Suprapubic skin (tissue), 3 donors: ENCODE measurements around the gene RPS6KB1.

Experiments used
- POLR2A ChIP-seq, 2 donors: fragments of 450-650 bp; IDR thresholded peaks; one replicate each; pipeline ENCODE4 v1.6.1; 2017; ENCODE audit warnings: antibody characterized with exemption in 2 of 2, mild to moderate bottlenecking in 2 of 2, moderate library complexity in 2 of 2
- TF ChIP-seq, protein P1 (sequence below), 2 donors: fragments of 200-600 bp in 1 of 2; fragments of 450-650 bp in 1 of 2; sonication (generic) in 1 of 2; IDR thresholded peaks; one replicate each; pipeline ENCODE4 v1.5.1; 2016 to 2019; ENCODE audit warnings: antibody characterized with exemption in 2 of 2, mild to moderate bottlenecking in 1 of 2, moderate library complexity in 1 of 2

DNA sequence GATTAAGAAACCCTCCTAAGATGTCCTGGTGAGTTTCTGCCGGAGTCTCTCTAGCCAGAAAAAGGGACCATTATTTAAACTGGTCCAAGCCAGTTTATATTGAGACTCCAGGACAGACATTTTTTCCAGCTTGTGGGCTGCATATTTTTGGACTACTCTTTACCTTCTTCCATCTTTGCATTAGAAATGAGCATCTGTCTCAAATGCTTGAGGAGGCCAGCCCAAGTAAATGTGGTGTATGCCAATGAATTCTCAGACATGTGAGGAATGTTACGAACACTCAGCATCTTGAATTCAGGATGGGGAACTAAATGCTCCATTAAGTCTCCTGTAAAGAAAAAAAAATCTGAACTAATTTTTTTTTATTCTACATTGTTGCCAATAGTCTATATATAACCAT, 18.5 kb upstream of the RPS6KB1 start:
- TF ChIP-seq, protein P1, sequence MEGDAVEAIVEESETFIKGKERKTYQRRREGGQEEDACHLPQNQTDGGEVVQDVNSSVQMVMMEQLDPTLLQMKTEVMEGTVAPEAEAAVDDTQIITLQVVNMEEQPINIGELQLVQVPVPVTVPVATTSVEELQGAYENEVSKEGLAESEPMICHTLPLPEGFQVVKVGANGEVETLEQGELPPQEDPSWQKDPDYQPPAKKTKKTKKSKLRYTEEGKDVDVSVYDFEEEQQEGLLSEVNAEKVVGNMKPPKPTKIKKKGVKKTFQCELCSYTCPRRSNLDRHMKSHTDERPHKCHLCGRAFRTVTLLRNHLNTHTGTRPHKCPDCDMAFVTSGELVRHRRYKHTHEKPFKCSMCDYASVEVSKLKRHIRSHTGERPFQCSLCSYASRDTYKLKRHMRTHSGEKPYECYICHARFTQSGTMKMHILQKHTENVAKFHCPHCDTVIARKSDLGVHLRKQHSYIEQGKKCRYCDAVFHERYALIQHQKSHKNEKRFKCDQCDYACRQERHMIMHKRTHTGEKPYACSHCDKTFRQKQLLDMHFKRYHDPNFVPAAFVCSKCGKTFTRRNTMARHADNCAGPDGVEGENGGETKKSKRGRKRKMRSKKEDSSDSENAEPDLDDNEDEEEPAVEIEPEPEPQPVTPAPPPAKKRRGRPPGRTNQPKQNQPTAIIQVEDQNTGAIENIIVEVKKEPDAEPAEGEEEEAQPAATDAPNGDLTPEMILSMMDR (IDR thresholded peaks at IDR 0.05): no peak
- TF ChIP-seq POLR2A (IDR thresholded peaks at IDR 0.05): no peak
